ENCODE results near the gene WDR33. TPM values are rescaled to one million over a fixed set of nuclear protein-coding genes. Genes with fewer than 3 reads are reported as not detected.

Gene WDR33
- total and polyA plus RNA-seq, 2 of the 13 experiments (the other 11 are each of a cell fraction or from before 2014, with no cell fraction given), result 54.9 to 78.2 TPM

GRCh38 chr2:127722807-127723206 is 88.2 kb downstream of the WDR33 start:
- TF ChIP-seq ZNF850 (CRISPR knock-in tag; conservative IDR thresholded peaks at IDR 0.05), result no peak
- TF ChIP-seq, protein P1, sequence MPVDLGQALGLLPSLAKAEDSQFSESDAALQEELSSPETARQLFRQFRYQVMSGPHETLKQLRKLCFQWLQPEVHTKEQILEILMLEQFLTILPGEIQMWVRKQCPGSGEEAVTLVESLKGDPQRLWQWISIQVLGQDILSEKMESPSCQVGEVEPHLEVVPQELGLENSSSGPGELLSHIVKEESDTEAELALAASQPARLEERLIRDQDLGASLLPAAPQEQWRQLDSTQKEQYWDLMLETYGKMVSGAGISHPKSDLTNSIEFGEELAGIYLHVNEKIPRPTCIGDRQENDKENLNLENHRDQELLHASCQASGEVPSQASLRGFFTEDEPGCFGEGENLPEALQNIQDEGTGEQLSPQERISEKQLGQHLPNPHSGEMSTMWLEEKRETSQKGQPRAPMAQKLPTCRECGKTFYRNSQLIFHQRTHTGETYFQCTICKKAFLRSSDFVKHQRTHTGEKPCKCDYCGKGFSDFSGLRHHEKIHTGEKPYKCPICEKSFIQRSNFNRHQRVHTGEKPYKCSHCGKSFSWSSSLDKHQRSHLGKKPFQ (CRISPR knock-in tag; IDR thresholded peaks at IDR 0.05; ENCODE audit: insufficient replicate concordance), result no peak
- no peak for TF ChIP-seq XRCC5 (optimal IDR thresholded peaks at IDR 0.05; ENCODE audit: low read length)
- no peak for TF ChIP-seq WIZ (CRISPR knock-in tag; IDR thresholded peaks at IDR 0.05)
- no peak for TF ChIP-seq TAF15 (IDR thresholded peaks at IDR 0.05; ENCODE audit: low read depth, low read length, poor library complexity, severe bottlenecking)
- TF ChIP-seq PTBP1 (IDR thresholded peaks at IDR 0.05; ENCODE audit: low read depth, low read length, poor library complexity, severe bottlenecking), result no peak
- TF ChIP-seq, protein P2, sequence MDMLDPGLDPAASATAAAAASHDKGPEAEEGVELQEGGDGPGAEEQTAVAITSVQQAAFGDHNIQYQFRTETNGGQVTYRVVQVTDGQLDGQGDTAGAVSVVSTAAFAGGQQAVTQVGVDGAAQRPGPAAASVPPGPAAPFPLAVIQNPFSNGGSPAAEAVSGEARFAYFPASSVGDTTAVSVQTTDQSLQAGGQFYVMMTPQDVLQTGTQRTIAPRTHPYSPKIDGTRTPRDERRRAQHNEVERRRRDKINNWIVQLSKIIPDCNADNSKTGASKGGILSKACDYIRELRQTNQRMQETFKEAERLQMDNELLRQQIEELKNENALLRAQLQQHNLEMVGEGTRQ (IDR thresholded peaks at IDR 0.05; ENCODE audit: low read depth, low read length), result no peak
- TF ChIP-seq, protein P2 (CRISPR knock-in tag; IDR thresholded peaks at IDR 0.05; ENCODE audit: borderline replicate concordance), result no peak
- Histone ChIP-seq H3K9ac (ENCODE audit: insufficient read depth, low read depth, low read length) (no peak overlapping the region), H3K27me3 (ENCODE audit: control insufficient read depth in 1 of 2, insufficient read depth in 2 of 2, low read length in 2 of 2) (no peaks in the 10 kb centered on the region), H4K20me1 (ENCODE audit: insufficient read depth, low read length) (no peaks in the 10 kb centered on the region), H3K36me3 (replicated peaks in 1 of 2; ENCODE audit: control insufficient read depth in 1 of 2, insufficient read depth in 2 of 2, low read length in 2 of 2) (peaks cover 17 to 59% of the 10 kb centered on the region in 2 experiments), H2AFZ (ENCODE audit: low read length) (no peak overlapping the region), H3K4me2 (ENCODE audit: low read depth, low read length) (no peak overlapping the region), H3K9me3 (ENCODE audit: low read length) (no peaks in the 10 kb centered on the region), H3K79me2 (ENCODE audit: insufficient read depth, low read length) (no peaks in the 10 kb centered on the region), H3K4me1 (ENCODE audit: insufficient read depth, low read length) (no peaks in the 10 kb centered on the region), H3K4me3 (replicated peaks in 1 of 3; ENCODE audit: insufficient read depth in 1 of 3, low read depth in 2 of 3, low read length in 3 of 3) (no peak overlapping the region), H3K27ac (ENCODE audit: extremely low read length, insufficient read depth, low read length) (no peak overlapping the region)
- WGBS (ENCODE audit: low lambda C conversion rate), result 97% methylated on average over 3 of the region's 3 CpGs
- ATAC-seq, result no peak
- ChIA-PET POLR2A (no interaction called here), CTCF (ENCODE audit: low intra/inter-chr PET ratio, low total read pairs) (no interaction called here)
- BruUV-seq (replicated peaks), result no TSS peak
- in situ Hi-C loops (cut with HindIII; ENCODE audit: extremely low pct_ligation_motif_present, low pct_unique_long_range_greater_than_20kb) (no loop called here), intact Hi-C loops (cut with micrococcal nuclease; ENCODE audit: unreplicated experiment) (no loop called here)
- no peak for FAIRE-seq
- DNase-seq (ENCODE audit: low spot score), result no peak
